Measurements from ENCODE around the gene METAP1D.

- TF ChIP-seq CTCF (IDR thresholded peaks at IDR 0.05) (no peak), POLR2A (IDR thresholded peaks at IDR 0.05) (no peak), EP300 (IDR thresholded peaks at IDR 0.05) (no peak)
These were observed 65.4 kb downstream of the METAP1D start for GRCh38 chr2:172065111-172065510.

Measured in stomach (tissue), 4 donors.